ENCODE measurements around the gene SPSB1. TPM values are rescaled to one million over a fixed set of nuclear protein-coding genes. Genes with fewer than 3 reads are reported as not detected.
A peak's percentile ranks its signal among the peaks of the same experiment; 100 is the strongest.

The SPSB1 gene
- total RNA-seq, 1 donor: 23.2 TPM

DNA sequence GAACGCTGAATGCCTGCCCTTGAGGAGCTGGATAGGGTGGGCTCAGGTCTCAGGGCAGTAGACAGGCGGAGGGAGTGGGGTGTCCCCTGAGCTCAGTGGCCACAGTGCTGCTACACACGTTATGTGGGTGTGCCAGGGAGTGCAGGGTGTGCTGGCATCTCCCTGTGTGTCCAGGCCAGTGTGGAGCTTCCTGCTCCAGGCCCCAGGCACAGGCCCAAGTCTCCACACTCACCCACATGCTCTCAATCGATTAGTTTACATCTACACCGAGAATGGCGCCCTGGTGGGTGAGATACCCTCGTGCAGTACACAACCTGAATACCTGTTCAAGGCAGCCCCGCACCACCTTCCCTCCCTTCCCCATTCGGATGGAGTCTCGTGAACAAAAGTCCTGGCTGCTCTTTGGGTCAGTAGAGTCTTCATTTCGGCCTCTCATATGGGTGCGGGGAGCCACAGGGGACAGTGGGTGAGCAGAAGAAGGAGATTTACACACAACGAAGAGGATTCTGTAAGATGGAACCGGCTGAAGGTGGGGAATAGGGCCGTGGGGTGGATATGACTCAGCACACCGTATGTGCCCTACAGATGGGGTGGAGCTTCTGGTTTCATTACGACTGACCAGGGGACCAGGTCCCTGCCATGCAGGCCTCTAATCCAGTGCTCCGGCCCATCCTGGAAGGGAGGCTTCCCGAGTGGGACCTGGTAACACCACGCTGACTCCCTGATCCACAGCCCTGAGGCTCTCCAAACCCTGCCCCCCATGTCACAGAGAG lies 93.3 kb downstream of the SPSB1 start:
- TF ChIP-seq, protein P1, sequence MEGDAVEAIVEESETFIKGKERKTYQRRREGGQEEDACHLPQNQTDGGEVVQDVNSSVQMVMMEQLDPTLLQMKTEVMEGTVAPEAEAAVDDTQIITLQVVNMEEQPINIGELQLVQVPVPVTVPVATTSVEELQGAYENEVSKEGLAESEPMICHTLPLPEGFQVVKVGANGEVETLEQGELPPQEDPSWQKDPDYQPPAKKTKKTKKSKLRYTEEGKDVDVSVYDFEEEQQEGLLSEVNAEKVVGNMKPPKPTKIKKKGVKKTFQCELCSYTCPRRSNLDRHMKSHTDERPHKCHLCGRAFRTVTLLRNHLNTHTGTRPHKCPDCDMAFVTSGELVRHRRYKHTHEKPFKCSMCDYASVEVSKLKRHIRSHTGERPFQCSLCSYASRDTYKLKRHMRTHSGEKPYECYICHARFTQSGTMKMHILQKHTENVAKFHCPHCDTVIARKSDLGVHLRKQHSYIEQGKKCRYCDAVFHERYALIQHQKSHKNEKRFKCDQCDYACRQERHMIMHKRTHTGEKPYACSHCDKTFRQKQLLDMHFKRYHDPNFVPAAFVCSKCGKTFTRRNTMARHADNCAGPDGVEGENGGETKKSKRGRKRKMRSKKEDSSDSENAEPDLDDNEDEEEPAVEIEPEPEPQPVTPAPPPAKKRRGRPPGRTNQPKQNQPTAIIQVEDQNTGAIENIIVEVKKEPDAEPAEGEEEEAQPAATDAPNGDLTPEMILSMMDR (IDR thresholded peaks at IDR 0.05; ENCODE audit: extremely low read depth, low read depth, low read length): no peak
- peaks cover 6% of the 10 kb centered on the region for H3K4me1 ChIP-seq (ENCODE audit: insufficient read depth, low read length)
- H3K9me3 ChIP-seq (ENCODE audit: low read depth, low read length): no peaks in the 10 kb centered on the region
- no peak overlapping the region for H2AFZ ChIP-seq (ENCODE audit: low read length)
- H3K4me2 ChIP-seq (ENCODE audit: insufficient read depth, low read length): no peak overlapping the region
- H3K27ac ChIP-seq (ENCODE audit: low read depth, low read length): no peak overlapping the region
- no peaks in the 10 kb centered on the region for H3K36me3 ChIP-seq (ENCODE audit: insufficient read depth, low read length)
- H3K27me3 ChIP-seq (ENCODE audit: insufficient read depth, low read length): no peaks in the 10 kb centered on the region
- no peak overlapping the region for H3K4me3 ChIP-seq (ENCODE audit: insufficient read depth, low read length)
- no peaks in the 10 kb centered on the region for H4K20me1 ChIP-seq (ENCODE audit: insufficient read depth, low read length)
- no peaks in the 10 kb centered on the region for H3K79me2 ChIP-seq (ENCODE audit: insufficient read depth, low read length)
- peak; percentile 69 for DNase-seq (ENCODE audit: insufficient read length, low spot score, missing footprints)

DNA sequence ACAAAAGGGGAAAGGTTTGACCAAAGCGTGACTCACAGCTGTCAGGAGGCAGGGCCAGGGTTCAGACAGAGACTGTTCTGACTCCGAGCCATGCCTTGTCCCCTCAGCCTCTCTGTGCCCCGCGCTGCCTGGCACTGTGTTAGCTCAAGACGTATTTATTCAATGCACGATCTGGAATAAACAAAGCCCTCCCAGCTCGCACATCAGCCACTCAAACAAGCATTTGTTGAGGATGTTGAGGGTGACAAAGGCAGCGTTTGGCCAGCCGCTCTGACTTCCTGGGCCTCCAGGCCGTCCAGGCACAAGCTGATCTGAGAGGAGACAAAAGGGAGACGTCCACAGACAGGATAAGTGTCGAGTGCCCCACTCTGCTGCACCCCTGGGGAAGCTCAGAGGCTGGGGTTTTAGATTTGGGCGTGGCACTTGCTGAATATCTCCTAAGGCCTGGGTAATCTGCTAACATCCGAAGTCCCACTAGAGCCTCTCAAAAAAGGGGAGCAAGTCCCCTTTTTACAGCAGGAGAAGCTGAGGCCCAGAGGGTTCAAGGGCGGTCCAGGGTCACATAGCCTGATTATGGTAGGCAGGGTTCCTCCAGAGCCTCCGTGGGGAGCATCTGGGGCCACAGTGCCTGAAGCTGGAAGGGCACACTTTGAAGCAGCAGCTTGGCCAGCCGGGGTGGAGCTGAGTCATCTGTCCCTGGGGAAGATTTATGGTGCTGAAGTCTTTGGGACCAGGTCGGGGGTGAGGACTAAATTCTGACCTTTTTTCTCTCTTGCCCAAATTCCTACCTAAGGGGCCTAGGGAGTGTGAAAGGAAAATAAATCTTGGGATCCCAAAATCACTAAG lies 95.9 kb downstream of the SPSB1 start:
- peak; percentile 96 for DNase-seq (ENCODE audit: insufficient read length, low spot score, missing footprints)
- no peaks in the 10 kb centered on the region for H3K36me3 ChIP-seq (ENCODE audit: insufficient read depth, low read length)
- no peaks in the 10 kb centered on the region for H3K9me3 ChIP-seq (ENCODE audit: low read depth, low read length)
- H2AFZ ChIP-seq (ENCODE audit: low read length): no peak overlapping the region
- no peak overlapping the region for H3K4me3 ChIP-seq (ENCODE audit: insufficient read depth, low read length)
- TF ChIP-seq, protein P1 (IDR thresholded peaks at IDR 0.05; ENCODE audit: extremely low read depth, low read depth, low read length): no peak
- H3K4me1 ChIP-seq (ENCODE audit: insufficient read depth, low read length): peaks cover 6% of the 10 kb centered on the region
- H3K27me3 ChIP-seq (ENCODE audit: insufficient read depth, low read length): peaks cover 3% of the 10 kb centered on the region
- no peaks in the 10 kb centered on the region for H3K79me2 ChIP-seq (ENCODE audit: insufficient read depth, low read length)
- no peak overlapping the region for H3K4me2 ChIP-seq (ENCODE audit: insufficient read depth, low read length)
- no peaks in the 10 kb centered on the region for H4K20me1 ChIP-seq (ENCODE audit: insufficient read depth, low read length)
- no peak overlapping the region for H3K27ac ChIP-seq (ENCODE audit: low read depth, low read length)

DNA sequence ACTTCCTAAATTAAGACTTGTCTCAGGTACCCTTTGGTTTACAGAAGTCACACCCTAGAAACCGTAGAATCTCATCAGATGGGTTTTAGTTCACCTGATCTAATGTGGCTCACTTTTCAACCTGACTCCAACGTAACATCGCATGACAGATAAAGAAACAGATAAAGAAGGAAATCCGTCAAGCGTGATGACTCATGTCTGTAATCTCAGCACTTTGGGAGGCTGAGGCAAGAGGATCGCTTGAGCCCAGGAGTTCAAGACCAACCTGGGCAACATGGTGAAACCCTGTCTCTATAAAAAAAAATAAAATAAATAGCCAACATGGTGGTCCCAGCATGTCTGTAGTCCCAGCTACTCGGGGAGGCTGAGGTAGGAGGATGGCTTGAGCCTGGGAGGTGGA lies 97.3 kb downstream of the SPSB1 start:
- H3K79me2 ChIP-seq (ENCODE audit: insufficient read depth, low read length): no peaks in the 10 kb centered on the region
- H3K4me3 ChIP-seq (ENCODE audit: insufficient read depth, low read length): no peak overlapping the region
- DNase-seq (ENCODE audit: insufficient read length, low spot score, missing footprints): no peak
- no peaks in the 10 kb centered on the region for H3K9me3 ChIP-seq (ENCODE audit: low read depth, low read length)
- TF ChIP-seq, protein P1 (IDR thresholded peaks at IDR 0.05; ENCODE audit: extremely low read depth, low read depth, low read length): no peak
- H3K27me3 ChIP-seq (ENCODE audit: insufficient read depth, low read length): peaks cover 14% of the 10 kb centered on the region
- no peaks in the 10 kb centered on the region for H4K20me1 ChIP-seq (ENCODE audit: insufficient read depth, low read length)
- no peak overlapping the region for H3K4me2 ChIP-seq (ENCODE audit: insufficient read depth, low read length)
- H3K4me1 ChIP-seq (ENCODE audit: insufficient read depth, low read length): peaks cover 6% of the 10 kb centered on the region
- no peak overlapping the region for H3K27ac ChIP-seq (ENCODE audit: low read depth, low read length)
- H3K36me3 ChIP-seq (ENCODE audit: insufficient read depth, low read length): no peaks in the 10 kb centered on the region
- no peak overlapping the region for H2AFZ ChIP-seq (ENCODE audit: low read length)

DNA sequence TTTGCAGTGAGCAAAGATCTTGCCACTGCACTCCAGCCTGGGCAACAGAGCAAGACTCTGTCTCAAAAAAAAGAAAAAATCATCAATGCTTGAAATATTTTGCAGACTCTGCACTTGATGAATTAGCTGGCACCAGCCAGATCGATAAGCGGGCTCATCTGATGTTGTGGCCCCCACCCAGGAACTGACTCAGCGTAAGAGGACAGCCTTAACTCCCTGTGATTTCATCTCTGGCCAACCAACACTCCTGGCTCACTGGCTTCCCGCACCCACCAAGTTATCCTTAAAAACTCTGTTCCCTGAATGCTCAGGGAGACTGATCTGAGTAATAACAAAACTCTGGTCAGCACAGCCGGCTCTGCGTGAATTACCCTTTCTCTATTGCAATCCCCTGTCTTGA lies 98.9 kb downstream of the SPSB1 start:
- H4K20me1 ChIP-seq (ENCODE audit: insufficient read depth, low read length): no peaks in the 10 kb centered on the region
- no peak overlapping the region for H3K4me2 ChIP-seq (ENCODE audit: insufficient read depth, low read length)
- H3K79me2 ChIP-seq (ENCODE audit: insufficient read depth, low read length): no peaks in the 10 kb centered on the region
- no peak overlapping the region for H2AFZ ChIP-seq (ENCODE audit: low read length)
- no peaks in the 10 kb centered on the region for H3K9me3 ChIP-seq (ENCODE audit: low read depth, low read length)
- H3K27ac ChIP-seq (ENCODE audit: low read depth, low read length): no peak overlapping the region
- no peak overlapping the region for H3K4me3 ChIP-seq (ENCODE audit: insufficient read depth, low read length)
- TF ChIP-seq, protein P1 (IDR thresholded peaks at IDR 0.05; ENCODE audit: extremely low read depth, low read depth, low read length): no peak
- no peaks in the 10 kb centered on the region for H3K36me3 ChIP-seq (ENCODE audit: insufficient read depth, low read length)
- peak; percentile 77 for DNase-seq (ENCODE audit: insufficient read length, low spot score, missing footprints)
- H3K4me1 ChIP-seq (ENCODE audit: insufficient read depth, low read length): peaks cover 6% of the 10 kb centered on the region
- peaks cover 14% of the 10 kb centered on the region for H3K27me3 ChIP-seq (ENCODE audit: insufficient read depth, low read length)
